GM23338 (cell line): Measurements from ENCODE around the gene SMCO2. TPM values are rescaled to one million over a fixed set of nuclear protein-coding genes. Genes with fewer than 3 reads are reported as not detected.

Source experiments
- ATAC-seq: fragments of 200-7000 bp; cut with Tn5 transposase; 3 replicates; pipeline ENCODE4 v1.9.1; 2020
- DNase-seq: peaks from one replicate; pipeline ENCODE4 v3.0.0-alpha.2; 2015; ENCODE audit warnings: low spot score
- H2AFZ ChIP-seq: fragments of 200-600 bp; sonication (generic); 2 replicates; pipeline ENCODE4 v1.8.0; 2016; ENCODE audit warnings: antibody characterized with exemption, mild to moderate bottlenecking, moderate library complexity
- H3F3A ChIP-seq: fragments of 200-600 bp; sonication (generic); replicated peaks from 2 replicates; pipeline ENCODE4 v1.8.0; 2017; ENCODE audit warnings: antibody characterized with exemption, mixed run types, low read depth
- H3K27ac ChIP-seq: fragments of 200-600 bp; sonication (generic); 2 replicates; pipeline ENCODE4 v1.6.1; 2016; ENCODE audit warnings: low read depth
- H3K27me3 ChIP-seq: fragments of 200-600 bp; sonication (generic); 2 replicates; pipeline ENCODE4 v1.8.0; 2016; ENCODE audit warnings: mild to moderate bottlenecking, mixed run types, moderate library complexity; ENCODE audit not compliant: insufficient read depth
- H3K36me3 ChIP-seq: fragments of 200-600 bp; sonication (generic); 2 replicates; pipeline ENCODE4 v1.8.0; 2016; ENCODE audit warnings: mild to moderate bottlenecking; ENCODE audit not compliant: insufficient read depth
- H3K4me1 ChIP-seq: fragments of 200-600 bp; sonication (generic); 2 replicates; pipeline ENCODE4 v1.8.0; 2016; ENCODE audit warnings: mild to moderate bottlenecking, moderate library complexity; ENCODE audit not compliant: insufficient read depth
- H3K4me2 ChIP-seq: fragments of 200-600 bp; sonication (generic); 2 replicates; pipeline ENCODE4 v1.7.1; 2017; ENCODE audit warnings: mixed run types
- H3K4me3 ChIP-seq: fragments of 200-600 bp; sonication (generic); 2 replicates; pipeline ENCODE4 v1.6.1; 2016; ENCODE audit warnings: mixed run types
- H3K79me2 ChIP-seq: fragments of 200-600 bp; sonication (generic); replicated peaks from 2 replicates; pipeline ENCODE4 v1.8.0; 2017; ENCODE audit warnings: mild to moderate bottlenecking; ENCODE audit not compliant: insufficient read depth
- H3K9me2 ChIP-seq: fragments of 200-600 bp; sonication (generic); 2 replicates; pipeline ENCODE4 v1.8.0; 2017; ENCODE audit not compliant: insufficient read depth
- H4K20me1 ChIP-seq: fragments of 200-600 bp; sonication (generic); replicated peaks from 2 replicates; pipeline ENCODE4 v1.8.0; 2017; ENCODE audit warnings: mild to moderate bottlenecking; ENCODE audit not compliant: insufficient read depth
- H3K27ac Mint-ChIP-seq: 2 replicates; pipeline ENCODE4 v1.8.0; 2020; ENCODE audit warnings: inconsistent platforms, mild to moderate bottlenecking, moderate library complexity, mixed read lengths
- H3K27me3 Mint-ChIP-seq: 3 replicates; pipeline ENCODE4 v1.8.0; 2022; ENCODE audit warnings: low read depth, mild to moderate bottlenecking, moderate library complexity, mixed read lengths, inconsistent platforms; ENCODE audit not compliant: insufficient read depth, poor library complexity
- H3K36me3 Mint-ChIP-seq: 3 replicates; pipeline ENCODE4 v1.8.0; 2021; ENCODE audit warnings: low read depth, mild to moderate bottlenecking, inconsistent platforms, moderate library complexity, mixed read lengths
- H3K4me1 Mint-ChIP-seq: 3 replicates; pipeline ENCODE4 v1.8.0; 2020; ENCODE audit warnings: mild to moderate bottlenecking, inconsistent platforms, mixed read lengths
- H3K4me3 Mint-ChIP-seq: 3 replicates; pipeline ENCODE4 v1.8.0; 2021; ENCODE audit warnings: moderate library complexity, mild to moderate bottlenecking, inconsistent platforms, mixed read lengths
- H3K9me3 Mint-ChIP-seq: 3 replicates; pipeline ENCODE4 v1.8.0; 2020; ENCODE audit warnings: moderate library complexity, mild to moderate bottlenecking, inconsistent platforms, mixed read lengths
- CREB1 ChIP-seq: fragments of 250-450 bp; sonication (Bioruptor Pico); IDR thresholded peaks from 2 replicates; pipeline ENCODE4 v1.5.0; 2020; ENCODE audit warnings: low read depth, mild to moderate bottlenecking, moderate library complexity
- EZH2 ChIP-seq: fragments of 200-600 bp; sonication (generic); IDR thresholded peaks from one replicate; pipeline ENCODE4 v1.8.0; 2017; ENCODE audit warnings: antibody characterized with exemption, mild to moderate bottlenecking, low read depth; ENCODE audit not compliant: unreplicated experiment
- EZH2phosphoT487 ChIP-seq: fragments of 200-600 bp; sonication (generic); IDR thresholded peaks from one replicate; pipeline ENCODE4 v1.8.1; 2018; ENCODE audit warnings: antibody characterized with exemption; ENCODE audit not compliant: unreplicated experiment
- JUNB ChIP-seq: IDR thresholded peaks from one replicate; pipeline ENCODE4 v1.6.1; 2016; ENCODE audit warnings: antibody characterized with exemption; ENCODE audit not compliant: unreplicated experiment
- NANOG ChIP-seq: IDR thresholded peaks from 2 replicates; pipeline ENCODE4 v1.6.1; 2016; ENCODE audit warnings: antibody characterized with exemption, borderline replicate concordance
- POLR2AphosphoS5 ChIP-seq: IDR thresholded peaks from 2 replicates; pipeline ENCODE4 v1.6.1; 2016; ENCODE audit warnings: antibody characterized with exemption, low read depth
- STAT1 ChIP-seq: IDR thresholded peaks from one replicate; pipeline ENCODE4 v1.6.1; 2016; ENCODE audit warnings: antibody characterized with exemption; ENCODE audit not compliant: unreplicated experiment
- polyA plus RNA-seq: library from polyadenylated mRNA; unstranded; fragments of >200 nt; fragmentation: Nextera tagmentation; extraction: Ambion mirVana; gene quantifications from 2 replicates; pipeline ENCODE4 v1.2.1, GENCODE V29; 2016
- total RNA-seq: library from RNA; depleted of rRNA; stranded (reverse); fragments of >200 nt; shearing (Covaris generic); gene quantifications from 2 replicates; pipeline ENCODE4 v1.2.3, GENCODE V29; 2014
- TF ChIP-seq, protein P1 (sequence below): IDR thresholded peaks from 2 replicates; pipeline ENCODE4 v1.6.1; 2016; ENCODE audit warnings: antibody characterized with exemption
- TF ChIP-seq, protein P2 (sequence below): IDR thresholded peaks from one replicate; pipeline ENCODE4 v1.6.1; 2018; ENCODE audit warnings: antibody characterized with exemption; ENCODE audit not compliant: unreplicated experiment
- TF ChIP-seq, protein P3 (sequence below), 2 experiments: fragments of 200-600 bp in 1 of 2; sonication (generic) in 1 of 2; conservative IDR thresholded peaks; 2 replicates each; pipeline versions ENCODE4 v1.5.1 to v1.6.1; 2016 to 2017; ENCODE audit warnings: antibody characterized with exemption in 2 of 2, low read depth in 2 of 2, mild to moderate bottlenecking in 2 of 2, moderate library complexity in 1 of 2

Gene SMCO2
- total and polyA plus RNA-seq, 2 experiments from 2014 or later = 0.86 TPM; not detected in 1

DNA sequence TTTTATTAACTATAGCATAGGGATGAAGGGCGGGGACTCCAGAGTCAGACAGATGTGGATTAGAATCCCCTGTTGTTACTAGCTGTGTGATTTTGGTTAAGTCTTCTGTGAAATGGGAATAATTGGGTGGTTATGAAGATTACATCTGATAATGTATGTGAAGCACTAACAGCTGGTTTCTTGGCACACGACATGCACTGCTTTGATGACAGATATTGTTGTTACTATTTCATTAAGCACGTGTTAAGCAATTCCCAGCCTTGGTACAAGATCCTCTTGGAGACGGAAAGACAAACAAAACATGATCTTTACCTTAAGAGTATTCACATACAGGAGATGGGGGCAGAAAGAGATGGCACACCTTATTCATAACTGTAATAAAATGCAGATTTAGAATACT, 85.4 kb downstream of the SMCO2 start:
- no peak overlapping the region for H3K4me3 Mint-ChIP-seq
- no peak for DNase-seq
- no peaks in the 10 kb centered on the region for H3F3A ChIP-seq
- no peaks in the 10 kb centered on the region; the same call in 1 of the 2 replicates for H3K27me3 ChIP-seq
- H2AFZ ChIP-seq = no peak overlapping the region
- H3K36me3 ChIP-seq = no peaks in the 10 kb centered on the region
- peaks cover 4% of the 10 kb centered on the region for H3K27me3 Mint-ChIP-seq
- no peaks in the 10 kb centered on the region for H3K36me3 Mint-ChIP-seq
- ATAC-seq = no peak
- H3K79me2 ChIP-seq = peaks cover 96% of the 10 kb centered on the region
- H3K4me1 Mint-ChIP-seq = peaks cover 30% of the 10 kb centered on the region
- no peak overlapping the region for H3K4me2 ChIP-seq
- H3K27ac Mint-ChIP-seq = no peak overlapping the region
- H4K20me1 ChIP-seq = peaks cover 12% of the 10 kb centered on the region
- H3K27ac ChIP-seq = no peak overlapping the region
- peaks cover 19% of the 10 kb centered on the region for H3K4me1 ChIP-seq
- H3K9me2 ChIP-seq = 0 out of 2 replicates have a peak, but pooled peaks cover 5% of the 10 kb centered on the region
- no peak overlapping the region for H3K4me3 ChIP-seq
- no peaks in the 10 kb centered on the region for H3K9me3 Mint-ChIP-seq
- TF ChIP-seq NANOG = no peak
- no peak for TF ChIP-seq CREB1 (CRISPR knock-in tag)
- TF ChIP-seq, protein P1, sequence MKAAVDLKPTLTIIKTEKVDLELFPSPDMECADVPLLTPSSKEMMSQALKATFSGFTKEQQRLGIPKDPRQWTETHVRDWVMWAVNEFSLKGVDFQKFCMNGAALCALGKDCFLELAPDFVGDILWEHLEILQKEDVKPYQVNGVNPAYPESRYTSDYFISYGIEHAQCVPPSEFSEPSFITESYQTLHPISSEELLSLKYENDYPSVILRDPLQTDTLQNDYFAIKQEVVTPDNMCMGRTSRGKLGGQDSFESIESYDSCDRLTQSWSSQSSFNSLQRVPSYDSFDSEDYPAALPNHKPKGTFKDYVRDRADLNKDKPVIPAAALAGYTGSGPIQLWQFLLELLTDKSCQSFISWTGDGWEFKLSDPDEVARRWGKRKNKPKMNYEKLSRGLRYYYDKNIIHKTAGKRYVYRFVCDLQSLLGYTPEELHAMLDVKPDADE = no peak
- TF ChIP-seq POLR2AphosphoS5 = no peak
- TF ChIP-seq STAT1 = no peak
- TF ChIP-seq JUNB = no peak
- TF ChIP-seq, protein P2, sequence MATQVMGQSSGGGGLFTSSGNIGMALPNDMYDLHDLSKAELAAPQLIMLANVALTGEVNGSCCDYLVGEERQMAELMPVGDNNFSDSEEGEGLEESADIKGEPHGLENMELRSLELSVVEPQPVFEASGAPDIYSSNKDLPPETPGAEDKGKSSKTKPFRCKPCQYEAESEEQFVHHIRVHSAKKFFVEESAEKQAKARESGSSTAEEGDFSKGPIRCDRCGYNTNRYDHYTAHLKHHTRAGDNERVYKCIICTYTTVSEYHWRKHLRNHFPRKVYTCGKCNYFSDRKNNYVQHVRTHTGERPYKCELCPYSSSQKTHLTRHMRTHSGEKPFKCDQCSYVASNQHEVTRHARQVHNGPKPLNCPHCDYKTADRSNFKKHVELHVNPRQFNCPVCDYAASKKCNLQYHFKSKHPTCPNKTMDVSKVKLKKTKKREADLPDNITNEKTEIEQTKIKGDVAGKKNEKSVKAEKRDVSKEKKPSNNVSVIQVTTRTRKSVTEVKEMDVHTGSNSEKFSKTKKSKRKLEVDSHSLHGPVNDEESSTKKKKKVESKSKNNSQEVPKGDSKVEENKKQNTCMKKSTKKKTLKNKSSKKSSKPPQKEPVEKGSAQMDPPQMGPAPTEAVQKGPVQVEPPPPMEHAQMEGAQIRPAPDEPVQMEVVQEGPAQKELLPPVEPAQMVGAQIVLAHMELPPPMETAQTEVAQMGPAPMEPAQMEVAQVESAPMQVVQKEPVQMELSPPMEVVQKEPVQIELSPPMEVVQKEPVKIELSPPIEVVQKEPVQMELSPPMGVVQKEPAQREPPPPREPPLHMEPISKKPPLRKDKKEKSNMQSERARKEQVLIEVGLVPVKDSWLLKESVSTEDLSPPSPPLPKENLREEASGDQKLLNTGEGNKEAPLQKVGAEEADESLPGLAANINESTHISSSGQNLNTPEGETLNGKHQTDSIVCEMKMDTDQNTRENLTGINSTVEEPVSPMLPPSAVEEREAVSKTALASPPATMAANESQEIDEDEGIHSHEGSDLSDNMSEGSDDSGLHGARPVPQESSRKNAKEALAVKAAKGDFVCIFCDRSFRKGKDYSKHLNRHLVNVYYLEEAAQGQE = no peak

DNA sequence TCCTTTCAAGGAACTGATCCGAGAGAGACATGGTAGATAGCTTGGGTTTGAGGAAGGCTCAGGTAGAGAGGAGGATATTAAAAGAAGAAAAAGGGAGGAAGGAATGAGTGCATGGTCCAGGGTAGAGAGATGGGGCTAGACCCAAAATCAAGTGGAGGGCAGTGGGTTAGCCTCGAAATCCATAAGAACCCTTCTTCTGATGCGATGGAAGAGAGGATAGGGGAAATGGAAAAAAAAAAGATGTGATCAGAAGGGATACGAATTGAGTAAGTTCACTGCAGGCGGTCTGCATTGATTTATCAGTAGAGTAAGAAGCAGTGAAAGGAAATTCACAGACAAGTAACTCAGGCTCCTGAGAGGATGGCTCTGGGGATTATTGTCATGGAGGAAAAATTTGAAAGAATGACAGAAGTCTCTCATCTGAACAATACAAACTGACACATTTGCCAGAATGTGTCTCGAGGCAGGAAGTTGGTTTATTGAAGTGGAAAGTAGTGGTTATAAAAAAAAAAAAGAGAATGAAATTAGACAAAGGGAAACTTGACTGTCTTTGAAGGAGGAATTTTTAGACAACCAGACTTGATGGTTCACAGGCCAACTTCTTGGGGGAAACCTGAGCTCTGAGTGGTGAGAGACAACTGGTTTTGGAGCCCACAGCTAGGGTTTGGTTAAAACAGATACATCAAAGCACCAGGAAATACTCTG, 87.7 kb downstream of the SMCO2 start:
- Histone ChIP-seq H3K4me3 (no peak overlapping the region), H2AFZ (no peak overlapping the region), H3K79me2 (peaks cover 96% of the 10 kb centered on the region), H3K27me3 (no peaks in the 10 kb centered on the region), H3F3A (no peaks in the 10 kb centered on the region), H4K20me1 (peaks cover 12% of the 10 kb centered on the region), H3K4me1 (peaks cover 19% of the 10 kb centered on the region), H3K27ac (no peak overlapping the region), H3K4me2 (0 out of 2 replicates have a peak overlapping the region, but pooled peaks have one; percentile 50), H3K36me3 (no peaks in the 10 kb centered on the region), H3K9me2 (0 out of 2 replicates have a peak, but pooled peaks cover 5% of the 10 kb centered on the region)
- ATAC-seq (no peak), DNase-seq (no peak)
- Mint-ChIP-seq H3K4me3 (no peak overlapping the region), H3K4me1 (peaks cover 35% of the 10 kb centered on the region), H3K27me3 (peaks cover 1% of the 10 kb centered on the region), H3K27ac (no peak overlapping the region), H3K36me3 (no peaks in the 10 kb centered on the region), H3K9me3 (no peaks in the 10 kb centered on the region)
- TF ChIP-seq EZH2phosphoT487 (no peak), JUNB (no peak), STAT1 (no peak), EZH2 (no peak)
- TF ChIP-seq, protein P3, sequence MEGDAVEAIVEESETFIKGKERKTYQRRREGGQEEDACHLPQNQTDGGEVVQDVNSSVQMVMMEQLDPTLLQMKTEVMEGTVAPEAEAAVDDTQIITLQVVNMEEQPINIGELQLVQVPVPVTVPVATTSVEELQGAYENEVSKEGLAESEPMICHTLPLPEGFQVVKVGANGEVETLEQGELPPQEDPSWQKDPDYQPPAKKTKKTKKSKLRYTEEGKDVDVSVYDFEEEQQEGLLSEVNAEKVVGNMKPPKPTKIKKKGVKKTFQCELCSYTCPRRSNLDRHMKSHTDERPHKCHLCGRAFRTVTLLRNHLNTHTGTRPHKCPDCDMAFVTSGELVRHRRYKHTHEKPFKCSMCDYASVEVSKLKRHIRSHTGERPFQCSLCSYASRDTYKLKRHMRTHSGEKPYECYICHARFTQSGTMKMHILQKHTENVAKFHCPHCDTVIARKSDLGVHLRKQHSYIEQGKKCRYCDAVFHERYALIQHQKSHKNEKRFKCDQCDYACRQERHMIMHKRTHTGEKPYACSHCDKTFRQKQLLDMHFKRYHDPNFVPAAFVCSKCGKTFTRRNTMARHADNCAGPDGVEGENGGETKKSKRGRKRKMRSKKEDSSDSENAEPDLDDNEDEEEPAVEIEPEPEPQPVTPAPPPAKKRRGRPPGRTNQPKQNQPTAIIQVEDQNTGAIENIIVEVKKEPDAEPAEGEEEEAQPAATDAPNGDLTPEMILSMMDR (conservative IDR thresholded peaks at IDR 0.05; ENCODE audit: low read depth in 2 of 2) = no peak
- TF ChIP-seq, protein P1 = no peak
- TF ChIP-seq, protein P2 = no peak
